GM12891 (cell line): ENCODE data around the gene L3MBTL3.
A peak's percentile ranks its signal among the peaks of the same experiment; 100 is the strongest.
"Not testable (repeated sequence)": the region's sequence is repeated elsewhere in the genome, so short reads cannot be mapped to it uniquely, and the experiment has no call there.

ENCODE experiments used
- DNase-seq: peaks from one replicate; pipeline ENCODE4 v3.0.0; 2011; ENCODE audit warnings: low spot score; ENCODE audit not compliant: insufficient read length
- FAIRE-seq: peaks from 2 replicates; lab custom pipeline; 2011; peaks lifted over from hg19 to GRCh38; lab: Jason Lieb, UNC
- PAX5 ChIP-seq: IDR thresholded peaks from 2 replicates; pipeline ENCODE4 v1.6.1; 2011; ENCODE audit warnings: low read length, moderate library complexity, mild to moderate bottlenecking; ENCODE audit not compliant: insufficient read depth, severe bottlenecking
- POLR2A ChIP-seq: IDR thresholded peaks from 2 replicates; pipeline ENCODE4 v1.6.1; 2011; ENCODE audit warnings: low read depth, low read length, control low read depth
- POLR2AphosphoS5 ChIP-seq: IDR thresholded peaks from 2 replicates; pipeline ENCODE4 v1.6.1; 2011; ENCODE audit warnings: low read depth, low read length, control low read depth
- POU2F2 ChIP-seq: IDR thresholded peaks from 2 replicates; pipeline ENCODE4 v1.6.1; 2011; ENCODE audit warnings: low read depth, mild to moderate bottlenecking, control low read depth, low read length, moderate library complexity
- SPI1 ChIP-seq: IDR thresholded peaks from 2 replicates; pipeline ENCODE4 v1.6.1; 2011; ENCODE audit warnings: low read depth, low read length, control low read depth
- TAF1 ChIP-seq: IDR thresholded peaks from 2 replicates; pipeline ENCODE4 v1.6.1; 2011; ENCODE audit warnings: low read depth, low read length, control low read depth

L3MBTL3 gene

DNA sequence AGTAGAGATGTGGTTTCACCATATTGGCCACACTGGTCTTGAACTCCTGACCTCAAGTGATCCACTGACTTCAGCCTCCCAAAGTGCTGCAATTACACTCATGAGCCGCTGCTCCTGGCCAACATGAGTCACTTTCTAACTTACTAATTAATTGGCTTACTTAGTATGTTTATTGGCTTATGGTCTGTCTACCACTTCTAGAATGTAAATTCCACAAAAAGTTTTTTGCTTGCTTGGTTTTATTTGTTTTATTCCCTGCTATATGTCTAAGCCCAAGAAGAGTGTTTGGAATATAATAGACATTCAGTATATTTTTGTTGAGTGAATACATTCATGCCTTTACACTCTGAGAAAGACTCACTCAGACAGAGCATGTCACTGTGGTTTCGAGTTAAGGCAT, 118.4 kb downstream of the L3MBTL3 start:
- FAIRE-seq (no peak), DNase-seq (no peak)
- TF ChIP-seq PAX5 = no peak
- no peak for TF ChIP-seq SPI1
- no peak for TF ChIP-seq POU2F2
- TF ChIP-seq POLR2AphosphoS5 = no peak
- no peak for TF ChIP-seq POLR2A
- no peak for TF ChIP-seq TAF1

DNA sequence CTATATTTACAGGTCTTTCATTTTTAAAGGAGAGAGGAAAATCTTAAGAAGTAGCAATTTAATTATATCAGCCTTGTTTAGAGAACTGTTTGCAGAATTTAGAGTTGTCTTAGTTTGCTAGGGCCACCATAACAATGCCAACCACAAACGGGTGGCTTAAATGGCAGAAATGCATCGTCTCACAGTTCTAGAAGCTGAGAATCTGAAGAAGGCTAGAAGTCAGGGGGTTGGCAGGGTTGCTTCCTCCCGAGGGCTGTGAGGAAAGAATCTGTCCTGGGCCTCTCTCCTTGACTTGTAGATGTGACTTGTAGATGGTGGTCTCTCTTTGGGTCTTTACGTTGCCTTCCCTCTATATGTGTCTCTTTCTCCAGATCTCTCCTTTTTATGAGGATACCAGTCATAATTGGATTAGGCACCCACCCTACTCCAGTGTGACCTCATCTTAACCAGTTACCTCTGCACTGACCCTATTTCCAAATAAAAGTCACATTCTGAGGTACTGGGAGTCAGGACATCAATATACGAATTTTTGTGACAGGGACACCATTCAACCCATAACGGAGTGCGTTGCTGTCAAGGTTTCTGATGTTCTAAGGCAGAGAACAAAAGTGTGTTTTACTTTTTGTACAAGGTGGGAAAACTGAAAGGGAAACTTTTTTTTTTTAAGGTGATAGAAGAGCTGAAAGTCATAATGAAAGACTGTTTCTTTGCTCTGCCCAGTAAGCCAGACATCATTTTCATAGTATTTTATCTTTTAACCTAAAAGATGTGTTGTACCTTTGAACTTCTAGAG, 119.9 kb downstream of the L3MBTL3 start:
- FAIRE-seq (no peak), DNase-seq (no peak)
- no peak for TF ChIP-seq POU2F2
- TF ChIP-seq SPI1 = no peak
- no peak for TF ChIP-seq POLR2AphosphoS5
- TF ChIP-seq TAF1 = no peak

DNA sequence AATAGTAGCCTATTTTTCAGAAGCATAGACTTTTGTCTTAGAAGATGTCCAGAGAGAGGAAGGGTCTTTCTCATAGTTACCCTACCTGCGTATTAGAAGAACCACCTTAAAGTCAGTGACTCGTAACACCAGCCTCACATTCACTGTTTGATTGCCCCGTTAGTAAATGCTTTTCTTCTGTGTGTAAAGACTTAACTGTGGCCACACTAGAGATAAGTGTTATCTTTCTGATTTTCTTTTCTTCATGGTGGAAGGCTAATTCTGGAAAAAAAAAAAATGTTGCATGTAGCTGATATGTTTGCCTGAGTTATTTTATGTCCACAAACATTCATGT, 120.5 kb downstream of the L3MBTL3 start:
- TF ChIP-seq TAF1 (no peak), POLR2A (no peak), PAX5 (no peak), POLR2AphosphoS5 (no peak), SPI1 (no peak), POU2F2 (no peak)
- DNase-seq (no peak), FAIRE-seq (peak; percentile 41)

DNA sequence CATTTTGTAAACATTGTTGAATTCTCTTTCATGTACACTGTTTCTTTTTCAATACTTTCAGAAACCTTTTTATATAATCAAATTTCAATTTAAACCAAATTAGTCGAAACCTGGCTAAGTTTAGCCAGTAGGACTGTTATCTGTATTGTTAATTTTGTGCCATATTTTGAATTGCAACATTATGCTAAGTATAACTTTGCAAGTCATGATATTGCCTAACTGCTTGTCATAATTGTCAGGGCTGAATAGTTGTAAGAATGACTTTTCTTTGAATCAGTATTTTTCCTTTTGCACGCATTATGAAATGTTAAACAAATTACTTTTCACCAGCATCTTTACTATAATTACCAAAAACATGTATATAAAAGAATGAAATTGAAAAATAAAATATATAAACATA, 121.7 kb downstream of the L3MBTL3 start:
- TF ChIP-seq TAF1 = no peak
- TF ChIP-seq SPI1 = no peak
- no peak for TF ChIP-seq POLR2A
- no peak for TF ChIP-seq POU2F2
- no peak for TF ChIP-seq PAX5
- no peak for TF ChIP-seq POLR2AphosphoS5
- DNase-seq (no peak), FAIRE-seq (no peak)

DNA sequence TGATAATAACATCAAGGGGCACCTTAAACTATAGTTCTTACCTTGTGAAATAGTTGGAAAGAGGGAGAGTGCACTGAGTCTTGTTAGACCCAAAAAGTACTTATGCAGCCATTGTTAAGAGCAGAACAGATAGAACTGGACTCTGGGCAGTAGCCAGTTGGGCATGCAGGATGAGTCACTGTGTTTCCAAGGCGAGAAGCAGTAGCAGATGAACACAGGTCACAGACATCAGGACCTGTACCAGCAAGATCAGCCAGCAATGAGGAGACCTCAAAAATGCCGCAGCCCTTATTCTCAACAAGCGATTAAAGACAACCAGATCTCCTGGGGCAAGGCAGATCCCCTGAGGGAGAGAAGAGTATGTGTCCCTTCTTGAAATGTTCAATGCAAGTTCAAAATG, 125.3 kb downstream of the L3MBTL3 start:
- DNase-seq (no peak), FAIRE-seq (no peak)
- TF ChIP-seq POLR2A = no peak
- TF ChIP-seq TAF1 = no peak
- no peak for TF ChIP-seq POLR2AphosphoS5
- TF ChIP-seq PAX5 = no peak
- TF ChIP-seq SPI1 = no peak
- TF ChIP-seq POU2F2 = no peak

DNA sequence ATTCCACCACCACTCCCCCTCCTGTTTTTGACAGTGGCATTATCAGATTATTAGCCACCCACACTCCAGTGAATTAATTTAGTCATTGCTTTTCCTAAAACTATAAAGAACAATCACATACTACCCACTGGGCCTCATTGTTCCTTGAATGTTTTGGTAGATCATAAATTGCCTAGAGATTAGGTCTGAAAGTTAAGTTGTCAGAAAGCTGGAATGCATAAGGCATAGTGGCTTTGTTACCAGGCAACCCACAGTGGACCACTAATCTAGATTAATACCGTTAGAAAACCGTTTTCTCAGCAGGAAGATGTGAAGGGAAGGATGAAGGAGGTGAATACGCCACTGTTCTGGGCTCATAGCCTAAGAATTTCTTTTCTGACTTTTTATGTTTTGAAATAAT, 128.7 kb downstream of the L3MBTL3 start:
- TF ChIP-seq POLR2AphosphoS5 = no peak
- TF ChIP-seq POLR2A = no peak
- no peak for TF ChIP-seq POU2F2
- TF ChIP-seq TAF1 = no peak
- no peak for TF ChIP-seq SPI1
- TF ChIP-seq PAX5 = no peak
- DNase-seq = no peak
- no peak for FAIRE-seq

DNA sequence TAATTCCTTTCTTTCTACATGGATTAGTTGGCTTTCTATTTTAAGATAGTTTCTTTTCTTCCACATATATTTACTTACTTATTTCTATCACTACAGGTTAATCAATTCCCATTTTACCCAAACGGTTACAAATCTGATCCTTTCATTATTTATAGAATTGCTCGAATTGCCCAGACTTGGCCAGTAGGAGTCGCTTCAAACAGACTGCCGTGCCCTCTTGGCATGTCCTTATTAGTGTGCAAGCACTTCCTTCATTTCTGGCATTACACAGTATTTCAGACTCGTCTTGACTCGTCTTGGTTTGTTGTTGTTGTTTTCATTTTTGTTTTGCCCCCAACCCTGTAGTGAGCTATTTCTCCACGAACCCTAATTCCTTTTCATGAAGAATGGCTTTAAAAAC, 129.8 kb downstream of the L3MBTL3 start:
- no peak for FAIRE-seq

DNA sequence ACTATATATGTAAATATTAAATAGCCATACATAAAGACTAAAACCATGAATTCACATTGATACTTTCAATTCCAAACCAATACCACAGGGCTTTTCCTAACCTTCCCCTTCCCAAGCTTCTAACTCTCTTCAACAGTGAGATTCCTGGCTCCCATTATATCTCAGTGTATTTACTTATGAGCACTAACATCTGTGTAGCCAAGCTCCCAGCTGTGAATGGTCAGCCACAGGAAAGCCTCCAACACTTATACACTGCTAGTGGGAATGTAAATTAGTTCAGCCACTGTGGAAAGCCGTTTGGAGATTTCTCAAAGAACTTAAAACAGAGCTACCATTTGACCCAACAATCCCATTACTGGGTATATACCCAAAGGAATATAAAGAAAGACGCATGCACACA, 130.6 kb downstream of the L3MBTL3 start:
- DNase-seq, FAIRE-seq: not testable (repeated sequence)

More for the DNA sequence above, 129.8 kb downstream of the L3MBTL3 start:
- no peak for DNase-seq
- no peak for TF ChIP-seq POLR2A
- no peak for TF ChIP-seq POU2F2
- no peak for TF ChIP-seq PAX5
- TF ChIP-seq SPI1 = no peak
- TF ChIP-seq POLR2AphosphoS5 = no peak
- TF ChIP-seq TAF1 = no peak

DNA sequence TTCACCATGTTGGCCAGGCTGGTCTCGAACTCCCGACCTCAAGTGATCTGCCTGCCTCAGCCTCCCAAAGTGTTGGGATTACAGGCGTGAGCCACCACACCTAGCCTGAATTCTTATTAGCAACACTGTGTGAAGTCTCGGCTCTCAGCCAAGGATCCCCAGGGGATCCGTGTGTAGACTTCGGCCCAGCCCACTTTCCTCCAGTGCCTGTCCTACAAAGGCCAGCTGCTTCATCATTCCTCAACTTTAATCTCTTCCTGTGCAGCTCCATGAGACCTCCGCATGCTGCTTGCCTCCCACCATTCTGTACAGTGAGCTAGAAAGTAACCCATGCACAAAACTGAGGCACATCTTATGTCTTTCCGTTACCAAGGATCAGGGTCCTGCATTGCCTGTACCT, 132.5 kb downstream of the L3MBTL3 start:
- no peak for TF ChIP-seq SPI1
- TF ChIP-seq POLR2AphosphoS5 = no peak
- TF ChIP-seq TAF1 = no peak
- TF ChIP-seq POLR2A = no peak
- TF ChIP-seq POU2F2 = no peak
- TF ChIP-seq PAX5 = no peak
- DNase-seq = no peak
- no peak for FAIRE-seq
